ENCODE results near the gene GJD3. TPM values are rescaled to one million over a fixed set of nuclear protein-coding genes. Genes with fewer than 3 reads are reported as not detected.

GJD3 gene
- total and polyA plus RNA-seq, 2 donors (not counting 3 experiments of a cell fraction or from before 2014, with no cell fraction given): 0.10 to 0.40 TPM

DNA sequence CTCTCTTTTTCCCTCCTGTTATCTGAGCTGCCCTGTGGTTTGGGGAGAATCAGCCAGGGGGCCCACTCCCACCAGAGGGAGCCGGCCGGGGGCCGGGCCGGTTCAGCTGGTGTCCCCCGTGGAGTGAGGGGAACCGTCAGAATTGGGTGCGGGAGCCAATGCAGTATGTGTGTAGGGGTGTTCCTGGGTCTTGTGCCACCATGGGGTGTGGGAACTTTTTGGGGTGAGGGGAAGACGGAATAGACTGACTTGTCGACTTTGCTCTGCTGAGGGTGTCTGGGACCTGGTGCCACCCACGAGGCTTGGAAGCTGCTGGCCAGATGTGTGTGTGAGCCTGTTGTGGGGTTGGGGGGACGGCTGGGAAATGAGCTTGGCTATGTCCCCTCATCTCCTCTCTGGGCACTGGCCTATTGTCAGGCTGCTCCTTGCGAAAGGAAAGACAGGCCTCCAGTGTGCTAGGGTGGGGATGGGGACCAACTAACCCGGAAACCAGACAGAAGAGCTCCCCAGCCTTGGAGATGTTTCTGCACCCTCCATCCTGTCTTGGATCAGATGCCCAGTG lies 45.6 kb downstream of the GJD3 start:
- Histone ChIP-seq H3K9ac (replicated peaks; ENCODE audit: extremely low read depth, insufficient read depth, low read length) (peak overlapping the region; percentile 89), H3K4me2 (ENCODE audit: insufficient read depth, low read length) (peak overlapping the region; percentile 88), H4K20me1 (replicated peaks; ENCODE audit: control insufficient read depth, extremely low read depth, insufficient read depth, low read length) (no peaks in the 10 kb centered on the region), H3K36me3 (ENCODE audit: control insufficient read depth in 2 of 2, extremely low read depth in 1 of 2, insufficient read depth in 2 of 2, low read length in 2 of 2) (no peaks in the 10 kb centered on the region), H3K79me2 (ENCODE audit: control insufficient read depth, insufficient read depth, low read length) (peaks cover 43% of the 10 kb centered on the region), H3K27ac (ENCODE audit: insufficient read depth, low read depth, low read length) (peak overlapping the region; percentile 83), H3K9me1 (replicated peaks; ENCODE audit: control insufficient read depth, extremely low read depth, insufficient read depth, low read length) (no peaks in the 10 kb centered on the region), H3K27me3 (ENCODE audit: control insufficient read depth in 2 of 2, insufficient read depth in 2 of 2, low read length in 2 of 2) (no peaks in the 10 kb centered on the region), H2AFZ (ENCODE audit: low read depth, low read length) (no peak overlapping the region), H3K4me1 (ENCODE audit: control insufficient read depth, extremely low read depth, insufficient read depth, low read length) (peaks cover 79% of the 10 kb centered on the region), H3K9me3 (replicated peaks; ENCODE audit: control insufficient read depth, insufficient read depth, low read length) (no peaks in the 10 kb centered on the region), H3K4me3 (replicated peaks in 1 of 3; ENCODE audit: insufficient read depth in 1 of 3, low read depth in 1 of 3, low read length in 3 of 3) (peak overlapping the region; percentile 63 to 66 (median 65))
- intact Hi-C loops (cut with micrococcal nuclease) (loop anchor here (1.0 kb wide), 1 partner anchor 24 kb away; no protein-coding TSS in a partner anchor), dilution Hi-C loops (cut with MboI; ENCODE audit: extremely low pct_ligation_motif_present, low sequenced_read_pairs) (no loop called here)
- TF ChIP-seq, protein P1, sequence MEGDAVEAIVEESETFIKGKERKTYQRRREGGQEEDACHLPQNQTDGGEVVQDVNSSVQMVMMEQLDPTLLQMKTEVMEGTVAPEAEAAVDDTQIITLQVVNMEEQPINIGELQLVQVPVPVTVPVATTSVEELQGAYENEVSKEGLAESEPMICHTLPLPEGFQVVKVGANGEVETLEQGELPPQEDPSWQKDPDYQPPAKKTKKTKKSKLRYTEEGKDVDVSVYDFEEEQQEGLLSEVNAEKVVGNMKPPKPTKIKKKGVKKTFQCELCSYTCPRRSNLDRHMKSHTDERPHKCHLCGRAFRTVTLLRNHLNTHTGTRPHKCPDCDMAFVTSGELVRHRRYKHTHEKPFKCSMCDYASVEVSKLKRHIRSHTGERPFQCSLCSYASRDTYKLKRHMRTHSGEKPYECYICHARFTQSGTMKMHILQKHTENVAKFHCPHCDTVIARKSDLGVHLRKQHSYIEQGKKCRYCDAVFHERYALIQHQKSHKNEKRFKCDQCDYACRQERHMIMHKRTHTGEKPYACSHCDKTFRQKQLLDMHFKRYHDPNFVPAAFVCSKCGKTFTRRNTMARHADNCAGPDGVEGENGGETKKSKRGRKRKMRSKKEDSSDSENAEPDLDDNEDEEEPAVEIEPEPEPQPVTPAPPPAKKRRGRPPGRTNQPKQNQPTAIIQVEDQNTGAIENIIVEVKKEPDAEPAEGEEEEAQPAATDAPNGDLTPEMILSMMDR (IDR thresholded peaks at IDR 0.05; ENCODE audit: extremely low read depth in 1 of 2, insufficient read depth in 1 of 2, low read depth in 1 of 2, low read length in 2 of 2): peak; percentile 16 to 30
- TF ChIP-seq FOS (IDR thresholded peaks at IDR 0.05; ENCODE audit: borderline replicate concordance, insufficient read depth, low read length): no peak
- POLR2A ChIA-PET: interaction anchor here (1.0 kb wide), 1 partner anchor 26 kb away, joined by 3 read pairs; no protein-coding TSS in a partner anchor
- FAIRE-seq (peak; percentile 73), DNase-seq (ENCODE audit: low read depth, low spot score) (peak; percentile 44)
- CTCF ChIA-PET: interaction anchor here (0.6 to 6.9 kb wide), 9 partner anchors 9 to 108 kb away, joined by 3 to 109 read pairs (median 6); no protein-coding TSS in a partner anchor
- BruUV-seq (replicated peaks): no TSS peak

Data from endothelial cell of umbilical vein (primary cell).